SW 1271 (cell line): ENCODE data around the gene TMEM231.

ENCODE experiments used
- DNase-seq, 2 experiments: peaks; one replicate each; lab custom pipeline; 2025; lab: John Stamatoyannopoulos, UW

TMEM231 gene

GRCh38 chr16:75488322-75488721 lies 67.7 kb downstream of the TMEM231 start:
- DNase-seq: no peak
